Measurements from ENCODE around the gene CAVIN4.

DNA sequence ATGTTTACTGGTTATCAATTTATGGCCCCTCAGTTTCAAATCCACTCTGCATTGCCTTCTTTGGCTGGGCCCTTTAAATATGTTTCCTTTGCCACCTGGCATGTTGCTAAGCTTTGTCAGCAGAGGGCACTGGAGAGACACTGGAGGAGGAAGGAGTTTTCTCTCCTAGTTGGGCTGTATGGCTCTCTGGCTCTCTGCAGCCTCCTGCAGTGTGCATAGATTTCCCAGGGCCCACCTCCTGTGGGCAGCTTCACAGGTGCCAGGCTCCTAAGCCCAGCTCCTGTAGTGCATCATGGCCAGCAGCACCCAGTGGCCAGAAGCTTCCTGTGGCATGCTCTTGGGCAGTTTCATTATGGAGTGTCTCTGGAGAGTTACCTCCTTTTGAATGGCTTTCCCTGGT lies 23.3 kb downstream of the CAVIN4 start:
- TF ChIP-seq EZH2phosphoT487 (IDR thresholded peaks at IDR 0.05; ENCODE audit: insufficient read depth, low read depth) (no peak), EZH2 (IDR thresholded peaks at IDR 0.05; ENCODE audit: insufficient read depth, poor library complexity, severe bottlenecking) (no peak)

All from GM23248 (cell line).